SK-N-SH (cell line): Measurements from ENCODE around the gene HMGXB4. TPM values are rescaled to one million over a fixed set of nuclear protein-coding genes. Genes with fewer than 3 reads are reported as not detected.

Source experiments
- CTCF ChIA-PET: fragments of 300-600, 350-600 bp; formaldehyde crosslinking; extraction: SDS; loops from one replicate; lab custom pipeline; 2021; lab: Yijun Ruan, JAX
- POLR2A ChIA-PET: fragments of 350-600 bp; sonication (Branson Sonifier 250); formaldehyde crosslinking; extraction: SDS; loops from one replicate; lab custom pipeline; 2020; ENCODE audit warnings: antibody characterized with exemption, inconsistent platforms; lab: Yijun Ruan, JAX
- DNase-seq: peaks from one replicate; pipeline ENCODE4 v3.0.0; 2012
- H2AFZ ChIP-seq: fragments of 200-600 bp; sonication (generic); 2 replicates; pipeline ENCODE4 v1.8.1; 2016; ENCODE audit warnings: antibody characterized with exemption, mild to moderate bottlenecking, low read depth
- H3F3A ChIP-seq: fragments of 200-600 bp; sonication (generic); replicated peaks from 2 replicates; pipeline ENCODE3; 2016; ENCODE audit warnings: antibody characterized with exemption, mild to moderate bottlenecking; ENCODE audit not compliant: insufficient read depth
- H3K27ac ChIP-seq, 2 experiments: fragments of 200-500 bp in 1 of 2; fragments of 200-600 bp in 1 of 2; sonication (Bioruptor generic) in 1 of 2; sonication (generic), shearing (Covaris generic) in 1 of 2; 2 replicates each; pipeline versions ENCODE4 v1.5.1 to v1.6.1; 2014 to 2016; ENCODE audit warnings: low read depth in 2 of 2, inconsistent platforms in 1 of 2, low read length in 1 of 2, mild to moderate bottlenecking in 1 of 2, mixed read lengths in 1 of 2
- H3K27me3 ChIP-seq: fragments of 200-600 bp; sonication (generic), shearing (Covaris generic); 2 replicates; pipeline ENCODE4 v1.6.1; 2016; ENCODE audit warnings: mixed run types; ENCODE audit not compliant: insufficient read depth
- H3K36me3 ChIP-seq, 2 experiments: fragments of 200-500 bp in 1 of 2; fragments of 200-600 bp in 1 of 2; sonication (Bioruptor generic) in 1 of 2; sonication (generic) in 1 of 2; replicated peaks in 1 of 2; 2 replicates each; pipeline versions ENCODE3 to v1.5.1; 2014 to 2016; ENCODE audit warnings: low read length in 1 of 2, mild to moderate bottlenecking in 1 of 2; ENCODE audit not compliant: insufficient read depth in 2 of 2, control insufficient read depth in 1 of 2
- H3K4me1 ChIP-seq, 2 experiments: fragments of 200-500 bp in 1 of 2; fragments of 200-600 bp in 1 of 2; sonication (Bioruptor generic) in 1 of 2; sonication (generic), shearing (Covaris generic) in 1 of 2; 2 replicates each; pipeline versions ENCODE4 v1.5.1 to v1.6.1; 2014 to 2016; ENCODE audit warnings: low read depth in 1 of 2, low read length in 1 of 2, mixed run types in 1 of 2; ENCODE audit not compliant: insufficient read depth in 2 of 2, control insufficient read depth in 1 of 2
- H3K4me2 ChIP-seq: fragments of 200-600 bp; sonication (generic), shearing (Covaris generic); 2 replicates; pipeline ENCODE4 v1.6.1; 2017; ENCODE audit warnings: mixed run types
- H3K4me3 ChIP-seq, 2 experiments: fragments of 200-500 bp in 1 of 2; fragments of 200-600 bp in 1 of 2; sonication (Bioruptor generic) in 1 of 2; sonication (generic), shearing (Covaris generic) in 1 of 2; 2 replicates each; pipeline versions ENCODE4 v1.5.1 to v1.8.1; 2014 to 2016; ENCODE audit warnings: low read depth in 2 of 2, inconsistent platforms in 1 of 2, low read length in 1 of 2, mild to moderate bottlenecking in 1 of 2, mixed read lengths in 1 of 2, moderate library complexity in 1 of 2
- H3K79me2 ChIP-seq: fragments of 200-600 bp; sonication (generic); 2 replicates; pipeline ENCODE4 v1.8.1; 2017; ENCODE audit warnings: mild to moderate bottlenecking; ENCODE audit not compliant: insufficient read depth
- H3K9ac ChIP-seq: fragments of 200-600 bp; sonication (generic); 2 replicates; pipeline ENCODE4 v1.6.1; 2017; ENCODE audit warnings: mixed run types
- H3K9me2 ChIP-seq: fragments of 200-600 bp; sonication (generic); 2 replicates; pipeline ENCODE4 v1.6.1; 2017; ENCODE audit warnings: mixed run types
- H3K9me3 ChIP-seq: fragments of 200-600 bp; sonication (generic); 2 replicates; pipeline ENCODE4 v1.6.1; 2017; ENCODE audit warnings: mixed run types, mild to moderate bottlenecking, moderate library complexity
- H4K20me1 ChIP-seq: fragments of 200-600 bp; sonication (generic); 2 replicates; pipeline ENCODE4 v1.6.1; 2017; ENCODE audit warnings: mild to moderate bottlenecking, mixed run types; ENCODE audit not compliant: insufficient read depth
- FOXJ3 ChIP-seq: sonication (generic); formaldehyde crosslinking; IDR thresholded peaks from 2 replicates; pipeline ENCODE4 v1.5.1; 2020; ENCODE audit warnings: mild to moderate bottlenecking, missing genetic modification reagents
- MXI1 ChIP-seq: IDR thresholded peaks from 2 replicates; pipeline ENCODE4 v1.6.1; 2012; ENCODE audit warnings: mild to moderate bottlenecking, low read depth, low read length, improper control_type of control experiment
- PBX3 ChIP-seq: IDR thresholded peaks from 2 replicates; pipeline ENCODE4; 2012
- POLR2AphosphoS5 ChIP-seq: IDR thresholded peaks from 2 replicates; pipeline ENCODE4 v1.6.1; 2012; ENCODE audit warnings: low read depth, low read length
- RAD21 ChIP-seq: IDR thresholded peaks from 2 replicates; pipeline ENCODE4 v1.6.1; 2012; ENCODE audit warnings: mild to moderate bottlenecking, low read length
- RCOR1 ChIP-seq: fragments of 150-350 bp; IDR thresholded peaks from 2 replicates; pipeline ENCODE4 v1.6.1; 2017; ENCODE audit warnings: antibody characterized with exemption, low read length
- SIN3A ChIP-seq: IDR thresholded peaks from 2 replicates; pipeline ENCODE4 v1.6.1; 2012; ENCODE audit warnings: low read depth, mild to moderate bottlenecking, low read length, moderate library complexity, borderline replicate concordance
- WGBS: methylation state at CpG from one replicate; pipeline ENCODE4 v1.1.6; 2017; ENCODE audit warnings: low lambda C conversion rate; 5-methylcytosine and 5-hydroxymethylcytosine counted together
- polyA plus RNA-seq, 3 experiments: library from polyadenylated mRNA; depleted of rRNA; stranded (reverse); fragments of >200 nt; gene quantifications; 2 replicates each; pipeline ENCODE4 v1.2.3, GENCODE V29; 2012

Gene HMGXB4
- polyA plus RNA-seq, 1 of the 3 experiments (the other 2 are of a cell fraction), result 16.5 TPM

DNA sequence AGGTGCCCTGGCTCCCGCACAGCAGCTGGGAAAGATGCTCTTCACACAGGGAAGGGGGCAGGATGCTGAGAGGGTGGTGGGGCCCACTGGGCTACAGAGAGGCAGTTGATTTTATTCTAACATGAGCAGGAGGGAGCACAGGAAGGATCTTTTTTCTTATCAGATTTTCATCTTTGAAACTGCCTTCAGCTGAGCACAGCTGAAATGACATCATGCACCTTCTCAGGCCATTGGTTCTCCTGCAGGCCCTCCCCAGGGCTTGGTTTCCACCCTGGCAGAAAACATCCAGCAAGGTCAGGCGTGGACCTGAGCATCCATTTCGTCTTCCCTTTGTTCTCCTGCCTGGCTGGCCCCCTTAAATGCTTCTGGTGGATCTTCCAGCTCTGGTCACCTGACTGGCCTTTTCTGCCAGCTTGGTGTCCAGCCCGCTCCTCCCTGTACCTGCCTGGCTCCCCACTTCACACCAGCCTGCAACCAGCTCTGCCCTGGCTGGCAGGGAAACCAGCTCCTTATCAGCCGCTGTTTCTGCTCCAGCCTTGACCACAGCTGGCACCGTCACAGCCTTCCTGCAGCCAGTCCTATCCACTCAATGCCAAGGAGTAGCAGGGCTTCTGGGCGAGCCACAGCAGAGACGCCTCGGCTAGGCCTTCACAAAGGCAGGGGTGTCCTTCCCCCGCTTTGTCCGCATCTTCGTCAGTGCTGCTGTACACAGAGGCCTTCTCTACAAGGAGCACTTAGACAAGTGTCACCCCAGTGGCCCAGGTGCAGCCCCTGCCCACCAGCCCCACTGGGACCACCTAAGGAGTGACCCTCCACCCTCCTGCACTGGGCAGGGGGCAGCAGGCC is 78.9 kb downstream of the HMGXB4 start:
- 0 out of 2 replicates have a peak, but pooled peaks have one; percentile 37 for TF ChIP-seq FOXJ3 (CRISPR knock-in tag)
- TF ChIP-seq PBX3, result no peak
- H3K79me2 ChIP-seq, result no peaks in the 10 kb centered on the region
- 86% methylated on average over 10 of the region's 12 CpGs for WGBS

DNA sequence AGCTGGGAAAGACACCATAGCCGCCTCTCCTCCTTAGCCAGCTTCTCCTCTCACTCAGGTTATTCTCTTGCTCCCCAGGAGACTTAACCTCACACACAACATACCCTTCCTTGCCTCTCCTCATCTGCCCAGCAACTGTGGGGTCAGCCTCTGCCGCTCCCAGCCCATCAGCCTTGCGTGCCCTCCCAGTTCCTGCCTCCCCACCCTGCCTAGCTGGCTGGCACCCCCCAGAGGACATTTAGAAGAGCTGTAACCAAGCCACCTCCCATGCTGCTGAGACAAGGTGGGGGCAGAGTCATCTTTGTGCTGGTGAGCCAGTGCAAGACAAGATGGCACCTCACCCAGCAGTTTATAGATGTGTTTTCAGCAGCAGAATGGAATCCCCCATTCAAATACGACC is 80.6 kb downstream of the HMGXB4 start:
- Histone ChIP-seq H4K20me1 (no peaks in the 10 kb centered on the region), H3K27me3 (no peaks in the 10 kb centered on the region), H3F3A (no peaks in the 10 kb centered on the region), H2AFZ (no peak overlapping the region), H3K27ac (no peak overlapping the region), H3K79me2 (no peaks in the 10 kb centered on the region), H3K9me3 (no peaks in the 10 kb centered on the region), H3K4me2 (no peak overlapping the region), H3K9me2 (no peaks in the 10 kb centered on the region), H3K4me1 (peaks cover 5 to 22% of the 10 kb centered on the region in 2 experiments; a peak in 2 of 4 replicates), H3K36me3 (peaks cover 0 to 14% of the 10 kb centered on the region in 2 experiments), H3K4me3 (no peak overlapping the region), H3K9ac (no peak overlapping the region)
- WGBS, result 84% methylated on average over 4 of the region's 4 CpGs
- CTCF ChIA-PET, result interaction anchor here (0.8 to 1.7 kb wide), 3 partner anchors 12 to 786 kb away, joined by 3 to 5 read pairs (median 3); partner anchors contain the start of gene HMOX1
- POLR2A ChIA-PET, result no interaction called here
- DNase-seq, result no peak
- TF ChIP-seq POLR2AphosphoS5, result no peak
- TF ChIP-seq PBX3, result no peak
- TF ChIP-seq RCOR1, result no peak
- TF ChIP-seq SIN3A, result no peak
- TF ChIP-seq RAD21, result no peak
- TF ChIP-seq MXI1, result no peak

More for the DNA sequence above, 78.9 kb downstream of the HMGXB4 start:
- Histone ChIP-seq H2AFZ (no peak overlapping the region), H3K9ac (no peak overlapping the region), H3K27me3 (no peaks in the 10 kb centered on the region), H3K9me3 (no peaks in the 10 kb centered on the region), H3K9me2 (no peaks in the 10 kb centered on the region), H3K36me3 (peaks cover 0 to 23% of the 10 kb centered on the region in 2 experiments), H3K4me3 (no peak overlapping the region), H4K20me1 (no peaks in the 10 kb centered on the region), H3K4me1 (peaks cover 5 to 22% of the 10 kb centered on the region in 2 experiments; a peak in 2 of 4 replicates), H3K4me2 (no peak overlapping the region), H3K27ac (peak overlapping the region in 1 of 2 experiments; percentile 51; a peak in 2 of 4 replicates), H3F3A (no peaks in the 10 kb centered on the region)
- peak; percentile 66 for DNase-seq
- ChIA-PET CTCF (interaction anchor here (1.1 to 1.4 kb wide), 3 partner anchors 8 to 15 kb away, joined by 3 to 5 read pairs (median 4); no protein-coding TSS in a partner anchor), POLR2A (interaction anchor here (0.8 to 2.0 kb wide), 2 partner anchors 10 to 14 kb away, joined by 3 to 6 read pairs; no protein-coding TSS in a partner anchor)
